Measurements from ENCODE around the gene MYLK3. TPM values are rescaled to one million over a fixed set of nuclear protein-coding genes. Genes with fewer than 3 reads are reported as not detected.
A peak's percentile ranks its signal among the peaks of the same experiment; 100 is the strongest.
"Not testable (repeated sequence)": the region's sequence is repeated elsewhere in the genome, so short reads cannot be mapped to it uniquely, and the experiment has no call there.

The MYLK3 gene
- total RNA-seq, 1 donor from 2014 or later = 3.0 TPM

- peak; percentile 99 for DNase-seq
These were observed 58.5 kb downstream of the MYLK3 start, which contains the start of gene ORC6 for GRCh38 chr16:46689365-46690280. ORC6 (plus strand) TSS chr16:46689659; CDS start chr16:46689706, 47 bp downstream.

- peak; percentile 48 for DNase-seq
These were observed 59.3 kb downstream of the MYLK3 start, which contains the start of gene VPS35 for GRCh38 chr16:46688654-46689364. VPS35 (minus strand) TSS chr16:46689178; CDS start chr16:46689133, 45 bp downstream.

- DNase-seq = peak; percentile 48
These were observed 60.0 kb downstream of the MYLK3 start for GRCh38 chr16:46688101-46688653.

GRCh38 chr16:46687486-46687885 lies 60.7 kb downstream of the MYLK3 start:
- no peak for DNase-seq

DNA sequence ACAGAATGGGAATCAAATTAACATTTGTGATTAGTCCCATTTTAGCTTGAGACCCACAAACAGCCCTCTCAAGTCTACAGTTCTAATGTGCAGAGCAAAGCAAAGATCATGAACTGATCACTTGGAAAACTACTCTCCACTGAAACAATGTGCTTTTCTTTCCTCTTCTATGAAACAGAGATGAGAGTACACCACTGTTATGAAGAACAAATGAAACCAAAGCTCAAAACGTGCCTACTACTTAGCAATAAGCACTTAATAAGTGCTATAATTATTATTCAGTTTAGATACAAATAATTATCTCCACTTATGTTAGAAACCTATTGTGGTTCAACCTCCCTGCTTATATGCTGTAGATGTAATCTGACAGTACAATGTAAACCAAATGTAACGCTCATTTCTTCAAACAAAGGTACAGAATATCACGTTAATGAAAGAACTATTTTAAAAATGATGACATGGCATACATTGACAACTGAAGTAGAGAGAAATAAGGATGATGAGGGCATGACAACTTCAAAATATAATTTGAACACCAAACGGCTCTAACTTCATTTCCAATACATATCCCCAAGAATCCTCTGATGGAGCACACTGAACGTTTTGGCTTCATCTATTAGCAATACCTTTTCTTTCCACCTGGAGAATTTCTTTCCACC lies 61.2 kb downstream of the MYLK3 start:
- DNase-seq = no peak

GRCh38 chr16:46681867-46682266 lies 66.3 kb downstream of the MYLK3 start:
- DNase-seq = not testable (repeated sequence)

DNA sequence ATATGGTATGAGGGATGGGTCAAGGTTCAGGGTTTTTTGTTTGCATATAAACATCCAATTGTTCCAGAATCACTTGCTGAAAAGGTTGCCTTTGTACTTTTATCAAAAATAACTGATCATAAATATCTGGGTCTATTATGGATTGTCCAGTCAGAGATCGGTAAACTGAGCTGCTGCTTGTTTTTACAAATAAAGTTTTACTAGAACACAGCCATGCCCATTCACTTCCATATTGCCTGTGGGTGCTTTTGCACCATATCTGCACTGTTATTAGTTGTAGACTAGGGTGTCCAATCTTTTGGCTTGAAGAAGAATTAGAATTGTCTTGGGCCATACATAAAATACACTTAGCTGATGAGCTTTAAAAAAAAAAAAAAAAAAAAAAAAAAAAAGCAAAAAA lies 70.2 kb downstream of the MYLK3 start:
- not testable (repeated sequence) for DNase-seq

DNA sequence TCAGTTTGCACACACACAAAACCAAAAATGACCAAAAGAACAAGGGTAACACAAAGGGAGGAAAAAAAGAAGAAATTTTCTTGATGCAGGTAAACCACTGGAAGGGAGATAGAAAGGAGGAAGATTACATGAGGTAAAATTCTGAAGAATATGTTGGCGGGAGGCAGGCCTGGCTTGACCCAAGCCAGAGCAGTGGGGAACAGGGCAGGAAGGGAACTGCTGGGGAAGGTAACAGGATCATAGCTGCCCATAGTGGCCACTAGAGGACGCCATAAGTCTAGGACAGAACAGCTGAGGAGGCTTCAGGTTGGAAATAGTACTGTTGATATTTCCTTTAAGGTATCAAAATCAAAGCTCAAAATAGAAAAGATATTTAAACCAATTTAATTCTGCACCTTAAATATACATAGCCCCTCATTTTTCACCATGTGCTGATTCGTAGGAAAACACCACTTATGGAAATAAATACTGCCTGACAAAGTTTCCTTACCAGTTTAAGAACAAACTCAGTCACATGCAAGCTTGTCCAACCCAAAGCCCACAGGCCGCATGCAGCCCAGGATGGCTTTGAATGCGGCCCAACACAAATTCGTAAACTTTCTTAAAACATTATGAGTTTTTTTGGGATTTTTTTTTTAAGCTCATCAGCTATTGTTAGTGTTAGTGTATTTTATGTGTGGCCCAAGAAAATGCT lies 74.7 kb downstream of the MYLK3 start:
- DNase-seq = no peak

GRCh38 chr16:46662123-46662522 lies 86.0 kb downstream of the MYLK3 start:
- DNase-seq = no peak

- no peak for DNase-seq
These were observed 89.2 kb downstream of the MYLK3 start for GRCh38 chr16:46658925-46659324.

Other genes with a start within 250 kb of the MYLK3 start
- gene SHCBP1, start 127.0 kb downstream of the MYLK3 start, total RNA-seq = 9.0 TPM
- 81.5 TPM for gene VPS35, start 59.2 kb downstream of the MYLK3 start, total RNA-seq
- 7.2 TPM for gene ORC6, start 58.7 kb downstream of the MYLK3 start, total RNA-seq
- 13.5 TPM for gene C16orf87, start 82.8 kb upstream of the MYLK3 start, total RNA-seq
- 17.8 TPM for gene GPT2, start 136.0 kb upstream of the MYLK3 start, total RNA-seq
- gene DNAJA2, start 225.3 kb upstream of the MYLK3 start, total RNA-seq = 49.7 TPM

Measured in skin of body (tissue), 2 donors.